ENCODE measurements around the gene ZCCHC14.
"Not testable (repeated sequence)": the region's sequence is repeated elsewhere in the genome, so short reads cannot be mapped to it uniquely, and the experiment has no call there.

ZCCHC14 gene

GRCh38 chr16:87534751-87535150 lies 41.9 kb upstream of the ZCCHC14 start:
- no peaks in the 10 kb centered on the region for H3K9me3 ChIP-seq (ENCODE audit: control insufficient read depth, insufficient read depth, low read length)
- H3K4me3 ChIP-seq (ENCODE audit: low read depth, low read length), result no peak overlapping the region
- H3K27me3 ChIP-seq (ENCODE audit: control insufficient read depth, insufficient read depth, low read length), result no peaks in the 10 kb centered on the region
- no peak overlapping the region for H3K9ac ChIP-seq (ENCODE audit: low read depth, low read length)
- H3K36me3 ChIP-seq (ENCODE audit: control insufficient read depth, insufficient read depth, low read length), result peaks cover 2% of the 10 kb centered on the region
- no peaks in the 10 kb centered on the region for H3K4me1 ChIP-seq (ENCODE audit: control insufficient read depth, insufficient read depth, low read length)

- H3K9me3 ChIP-seq (ENCODE audit: control insufficient read depth, insufficient read depth, low read length), result no peaks in the 10 kb centered on the region
Measured at GRCh38 chr16:87534030-87534653, 41.3 kb upstream of the ZCCHC14 start.

GRCh38 chr16:87533061-87533460 lies 40.2 kb upstream of the ZCCHC14 start:
- H3K27me3 ChIP-seq (ENCODE audit: control insufficient read depth, insufficient read depth, low read length), result no peaks in the 10 kb centered on the region
- no peak overlapping the region for H3K4me3 ChIP-seq (ENCODE audit: low read depth, low read length)
- no peaks in the 10 kb centered on the region for H3K9me3 ChIP-seq (ENCODE audit: control insufficient read depth, insufficient read depth, low read length)
- H3K4me1 ChIP-seq (ENCODE audit: control insufficient read depth, insufficient read depth, low read length), result no peaks in the 10 kb centered on the region
- peaks cover 2% of the 10 kb centered on the region for H3K36me3 ChIP-seq (ENCODE audit: control insufficient read depth, insufficient read depth, low read length)
- H3K9ac ChIP-seq (ENCODE audit: low read depth, low read length), result no peak overlapping the region

More at GRCh38 chr16:87534030-87534653, 41.3 kb upstream of the ZCCHC14 start:
- Histone ChIP-seq H3K4me1 (ENCODE audit: control insufficient read depth, insufficient read depth, low read length) (no peaks in the 10 kb centered on the region), H3K9ac (ENCODE audit: low read depth, low read length) (no peak overlapping the region), H3K36me3 (ENCODE audit: control insufficient read depth, insufficient read depth, low read length) (peaks cover 2% of the 10 kb centered on the region), H3K27me3 (ENCODE audit: control insufficient read depth, insufficient read depth, low read length) (no peaks in the 10 kb centered on the region), H3K4me3 (ENCODE audit: low read depth, low read length) (no peak overlapping the region)

- H3K4me1 ChIP-seq (ENCODE audit: control insufficient read depth, insufficient read depth, low read length), result no peaks in the 10 kb centered on the region
- H3K9ac ChIP-seq (ENCODE audit: low read depth, low read length), result no peak overlapping the region
- no peaks in the 10 kb centered on the region for H3K27me3 ChIP-seq (ENCODE audit: control insufficient read depth, insufficient read depth, low read length)
- H3K9me3 ChIP-seq (ENCODE audit: control insufficient read depth, insufficient read depth, low read length), result no peaks in the 10 kb centered on the region
- H3K4me3 ChIP-seq (ENCODE audit: low read depth, low read length), result no peak overlapping the region
- H3K36me3 ChIP-seq (ENCODE audit: control insufficient read depth, insufficient read depth, low read length), result peaks cover 2% of the 10 kb centered on the region
Measured at GRCh38 chr16:87531418-87531817, 38.6 kb upstream of the ZCCHC14 start.

- no peaks in the 10 kb centered on the region for H3K4me1 ChIP-seq (ENCODE audit: control insufficient read depth, insufficient read depth, low read length)
- no peaks in the 10 kb centered on the region for H3K9me3 ChIP-seq (ENCODE audit: control insufficient read depth, insufficient read depth, low read length)
- no peak overlapping the region for H3K9ac ChIP-seq (ENCODE audit: low read depth, low read length)
- no peaks in the 10 kb centered on the region for H3K27me3 ChIP-seq (ENCODE audit: control insufficient read depth, insufficient read depth, low read length)
- H3K4me3 ChIP-seq (ENCODE audit: low read depth, low read length), result no peak overlapping the region
- peaks cover 2% of the 10 kb centered on the region for H3K36me3 ChIP-seq (ENCODE audit: control insufficient read depth, insufficient read depth, low read length)
Measured at GRCh38 chr16:87528690-87529579, 36.1 kb upstream of the ZCCHC14 start.

- H3K4me1 ChIP-seq (ENCODE audit: control insufficient read depth, insufficient read depth, low read length), result no peaks in the 10 kb centered on the region
- no peak overlapping the region for H3K4me3 ChIP-seq (ENCODE audit: low read depth, low read length)
- H3K9me3 ChIP-seq (ENCODE audit: control insufficient read depth, insufficient read depth, low read length), result no peaks in the 10 kb centered on the region
- H3K36me3 ChIP-seq (ENCODE audit: control insufficient read depth, insufficient read depth, low read length), result peaks cover 2% of the 10 kb centered on the region
- H3K9ac ChIP-seq (ENCODE audit: low read depth, low read length), result no peak overlapping the region
- H3K27me3 ChIP-seq (ENCODE audit: control insufficient read depth, insufficient read depth, low read length), result no peaks in the 10 kb centered on the region
Measured at GRCh38 chr16:87527055-87527724, 34.4 kb upstream of the ZCCHC14 start.

- H3K27me3 ChIP-seq (ENCODE audit: control insufficient read depth, insufficient read depth, low read length), result no peaks in the 10 kb centered on the region
- H3K9me3 ChIP-seq (ENCODE audit: control insufficient read depth, insufficient read depth, low read length), result no peaks in the 10 kb centered on the region
- H3K4me1 ChIP-seq (ENCODE audit: control insufficient read depth, insufficient read depth, low read length), result no peaks in the 10 kb centered on the region
- no peak overlapping the region for H3K4me3 ChIP-seq (ENCODE audit: low read depth, low read length)
- H3K9ac ChIP-seq (ENCODE audit: low read depth, low read length), result no peak overlapping the region
- no peaks in the 10 kb centered on the region for H3K36me3 ChIP-seq (ENCODE audit: control insufficient read depth, insufficient read depth, low read length)
Measured at GRCh38 chr16:87526238-87526947, 33.6 kb upstream of the ZCCHC14 start.

- Histone ChIP-seq H3K9me3 (ENCODE audit: control insufficient read depth, insufficient read depth, low read length) (no peaks in the 10 kb centered on the region), H3K9ac (ENCODE audit: low read depth, low read length) (no peak overlapping the region), H3K36me3 (ENCODE audit: control insufficient read depth, insufficient read depth, low read length) (no peaks in the 10 kb centered on the region), H3K27me3 (ENCODE audit: control insufficient read depth, insufficient read depth, low read length) (no peaks in the 10 kb centered on the region), H3K4me1 (ENCODE audit: control insufficient read depth, insufficient read depth, low read length) (no peaks in the 10 kb centered on the region), H3K4me3 (ENCODE audit: low read depth, low read length) (no peak overlapping the region)
Measured at GRCh38 chr16:87525352-87525751, 32.5 kb upstream of the ZCCHC14 start.

- Histone ChIP-seq H3K4me3 (ENCODE audit: low read depth, low read length) (no peak overlapping the region), H3K4me1 (ENCODE audit: control insufficient read depth, insufficient read depth, low read length) (no peaks in the 10 kb centered on the region), H3K9me3 (ENCODE audit: control insufficient read depth, insufficient read depth, low read length) (no peaks in the 10 kb centered on the region), H3K9ac (ENCODE audit: low read depth, low read length) (no peak overlapping the region), H3K36me3 (ENCODE audit: control insufficient read depth, insufficient read depth, low read length) (no peaks in the 10 kb centered on the region), H3K27me3 (ENCODE audit: control insufficient read depth, insufficient read depth, low read length) (no peaks in the 10 kb centered on the region)
Measured at GRCh38 chr16:87524407-87524806, 31.6 kb upstream of the ZCCHC14 start.

GRCh38 chr16:87523605-87524004 lies 30.8 kb upstream of the ZCCHC14 start:
- not testable (repeated sequence) for H3K9ac ChIP-seq (ENCODE audit: low read depth, low read length); H3K9me3 ChIP-seq (ENCODE audit: control insufficient read depth, insufficient read depth, low read length); H3K4me3 ChIP-seq (ENCODE audit: low read depth, low read length); H3K36me3 ChIP-seq (ENCODE audit: control insufficient read depth, insufficient read depth, low read length); H3K4me1 ChIP-seq (ENCODE audit: control insufficient read depth, insufficient read depth, low read length); H3K27me3 ChIP-seq (ENCODE audit: control insufficient read depth, insufficient read depth, low read length)

GRCh38 chr16:87521764-87522163 lies 28.9 kb upstream of the ZCCHC14 start:
- H3K4me3 ChIP-seq (ENCODE audit: low read depth, low read length); H3K27me3 ChIP-seq (ENCODE audit: control insufficient read depth, insufficient read depth, low read length); H3K9me3 ChIP-seq (ENCODE audit: control insufficient read depth, insufficient read depth, low read length); H3K36me3 ChIP-seq (ENCODE audit: control insufficient read depth, insufficient read depth, low read length); H3K9ac ChIP-seq (ENCODE audit: low read depth, low read length); H3K4me1 ChIP-seq (ENCODE audit: control insufficient read depth, insufficient read depth, low read length): not testable (repeated sequence)

Data from iPS-15b (cell line).